GM19324 (cell line): ENCODE data around the gene MYO18A.

Experiments
- ATAC-seq: cut with Tn5 transposase; IDR thresholded peaks from one replicate; pipeline ENCODE4 v1.9.1; 2021; ENCODE audit warnings: mild to moderate bottlenecking, moderate library complexity; ENCODE audit not compliant: unreplicated experiment, low FRiP score

The MYO18A gene

GRCh38 chr17:29041571-29041970, 138.6 kb downstream of the MYO18A start:
- no peak for ATAC-seq

GRCh38 chr17:29041091-29041490, 139.1 kb downstream of the MYO18A start:
- no peak for ATAC-seq

- ATAC-seq, result no peak
Measured at GRCh38 chr17:29039764-29040598, 140.2 kb downstream of the MYO18A start.

- ATAC-seq, result no peak
Measured at GRCh38 chr17:29038085-29038795, 142.0 kb downstream of the MYO18A start.

- ATAC-seq, result no peak
Measured at GRCh38 chr17:29037739-29038084, 142.5 kb downstream of the MYO18A start.

- ATAC-seq, result no peak
Measured at GRCh38 chr17:29036584-29036983, 143.6 kb downstream of the MYO18A start.

- no peak for ATAC-seq
Measured at GRCh38 chr17:29034510-29034909, 145.7 kb downstream of the MYO18A start.

- ATAC-seq, result no peak
Measured at GRCh38 chr17:29032857-29033197, 147.4 kb downstream of the MYO18A start.

- no peak for ATAC-seq
Measured at GRCh38 chr17:29032013-29032856, 148.0 kb downstream of the MYO18A start.

GRCh38 chr17:29031488-29031887, 148.7 kb downstream of the MYO18A start:
- ATAC-seq, result no peak

- no peak for ATAC-seq
Measured at GRCh38 chr17:29024316-29024952, 155.8 kb downstream of the MYO18A start.

GRCh38 chr17:29022074-29022473, 158.1 kb downstream of the MYO18A start:
- ATAC-seq, result no peak

- ATAC-seq, result no peak
Measured at GRCh38 chr17:29021226-29021625, 159.0 kb downstream of the MYO18A start.
